Measurements from ENCODE around the gene ARFIP1. TPM values are rescaled to one million over a fixed set of nuclear protein-coding genes. Genes with fewer than 3 reads are reported as not detected.

Gene ARFIP1
- total and polyA plus RNA-seq, 12 donors: 7.4 to 18.7 (median 14.9) TPM

DNA sequence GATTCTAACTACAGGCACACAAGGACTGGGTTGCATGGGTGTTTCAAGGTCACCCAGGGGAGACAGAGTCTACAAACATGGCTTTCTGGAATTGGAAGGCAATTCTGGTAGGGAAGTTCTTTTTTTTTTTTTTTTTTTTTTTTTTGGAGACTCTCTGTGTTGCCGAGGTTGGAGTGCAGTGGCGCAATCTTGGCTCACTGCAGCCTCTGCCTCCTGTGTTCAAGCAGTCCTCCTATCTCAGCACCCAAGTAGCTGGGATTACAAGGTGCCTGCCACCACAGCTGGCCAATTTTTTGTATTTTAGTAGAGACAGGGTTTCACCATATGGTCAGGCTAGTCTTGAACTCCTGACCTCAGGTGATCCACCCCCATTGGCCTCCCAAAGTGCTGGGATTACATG is 140.1 kb downstream of the ARFIP1 start:
- Histone ChIP-seq H3K4me1 (no peaks in the 10 kb centered on the region), H3K36me3 (peaks cover 0 to 8% (median 0%) of the 10 kb centered on the region in 9 donors), H3K27me3 (no peaks in the 10 kb centered on the region), H3K4me3 (no peak overlapping the region), H3K27ac (no peak overlapping the region), H3K9me3 (peaks cover 0 to 38% (median 3%) of the 10 kb centered on the region in 11 donors)
- intact Hi-C loops (cut with DNase I): no loop called here
- TF ChIP-seq, protein P1, sequence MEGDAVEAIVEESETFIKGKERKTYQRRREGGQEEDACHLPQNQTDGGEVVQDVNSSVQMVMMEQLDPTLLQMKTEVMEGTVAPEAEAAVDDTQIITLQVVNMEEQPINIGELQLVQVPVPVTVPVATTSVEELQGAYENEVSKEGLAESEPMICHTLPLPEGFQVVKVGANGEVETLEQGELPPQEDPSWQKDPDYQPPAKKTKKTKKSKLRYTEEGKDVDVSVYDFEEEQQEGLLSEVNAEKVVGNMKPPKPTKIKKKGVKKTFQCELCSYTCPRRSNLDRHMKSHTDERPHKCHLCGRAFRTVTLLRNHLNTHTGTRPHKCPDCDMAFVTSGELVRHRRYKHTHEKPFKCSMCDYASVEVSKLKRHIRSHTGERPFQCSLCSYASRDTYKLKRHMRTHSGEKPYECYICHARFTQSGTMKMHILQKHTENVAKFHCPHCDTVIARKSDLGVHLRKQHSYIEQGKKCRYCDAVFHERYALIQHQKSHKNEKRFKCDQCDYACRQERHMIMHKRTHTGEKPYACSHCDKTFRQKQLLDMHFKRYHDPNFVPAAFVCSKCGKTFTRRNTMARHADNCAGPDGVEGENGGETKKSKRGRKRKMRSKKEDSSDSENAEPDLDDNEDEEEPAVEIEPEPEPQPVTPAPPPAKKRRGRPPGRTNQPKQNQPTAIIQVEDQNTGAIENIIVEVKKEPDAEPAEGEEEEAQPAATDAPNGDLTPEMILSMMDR (IDR thresholded peaks at IDR 0.05): no peak
- DNase-seq (no peak), ATAC-seq (no peak)
- WGBS, 2 donors: 97 to 100% methylated on average over 2 of the region's 2 CpGs

DNA sequence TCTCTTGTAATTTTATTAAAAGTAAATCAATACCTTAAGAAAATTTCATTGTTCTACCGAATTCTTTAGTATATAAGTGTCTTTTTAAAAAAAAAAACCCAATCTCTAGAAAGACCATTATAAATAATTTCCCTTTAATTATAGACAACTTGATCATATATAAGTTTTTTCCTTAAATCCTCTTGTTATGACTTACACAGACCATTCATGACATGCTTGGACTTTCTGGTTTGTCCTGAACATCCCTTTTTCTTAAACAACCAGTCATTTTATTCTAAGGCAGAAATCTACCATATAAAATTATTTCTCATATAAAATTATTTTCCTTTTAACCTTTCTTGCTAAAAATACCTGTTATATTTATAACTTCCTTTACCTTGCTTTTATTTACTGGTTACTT is 141.0 kb downstream of the ARFIP1 start:
- WGBS, 2 donors: 42 to 54% methylated on average over 1 of the region's 1 CpG
- ATAC-seq: no peak

DNA sequence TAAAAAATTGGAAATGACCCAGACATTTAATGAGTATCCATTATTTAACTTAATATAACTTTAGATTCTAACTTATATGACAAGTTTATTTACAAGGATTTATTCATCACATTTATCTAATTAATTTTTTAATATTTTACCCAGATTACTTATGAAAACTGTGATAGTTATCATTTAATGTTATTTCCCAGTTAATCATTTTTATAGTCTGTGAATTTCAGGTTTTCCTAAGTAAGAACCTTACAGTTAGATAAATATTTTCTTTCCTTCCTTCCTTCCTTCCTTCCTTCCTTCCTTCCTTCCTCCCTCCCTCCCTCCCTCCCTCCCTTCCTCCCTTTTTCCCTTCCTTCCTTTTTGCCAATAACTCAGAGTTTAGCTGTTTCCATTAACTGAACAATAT is 141.5 kb downstream of the ARFIP1 start:
- Histone ChIP-seq H3K27me3 (no peaks in the 10 kb centered on the region), H3K4me3 (no peak overlapping the region), H3K9me3 (peaks cover 0 to 38% (median 3%) of the 10 kb centered on the region in 11 donors), H3K36me3 (peaks cover 0 to 8% (median 0%) of the 10 kb centered on the region in 9 donors), H3K4me1 (no peaks in the 10 kb centered on the region), H3K27ac (no peak overlapping the region)
- DNase-seq: no peak
- intact Hi-C loops (cut with DNase I): no loop called here
- no peak for ATAC-seq
- TF ChIP-seq, protein P1 (IDR thresholded peaks at IDR 0.05): no peak

More for the DNA sequence above, 141.0 kb downstream of the ARFIP1 start:
- intact Hi-C loops (cut with DNase I): no loop called here
- no peaks in the 10 kb centered on the region for H3K27me3 ChIP-seq
- no peak for DNase-seq
- peaks cover 0 to 8% (median 0%) of the 10 kb centered on the region in 9 donors for H3K36me3 ChIP-seq
- H3K4me3 ChIP-seq: no peak overlapping the region
- H3K4me1 ChIP-seq: no peaks in the 10 kb centered on the region
- peaks cover 0 to 38% (median 3%) of the 10 kb centered on the region in 11 donors for H3K9me3 ChIP-seq
- TF ChIP-seq, protein P1 (IDR thresholded peaks at IDR 0.05): no peak
- no peak overlapping the region for H3K27ac ChIP-seq

DNA sequence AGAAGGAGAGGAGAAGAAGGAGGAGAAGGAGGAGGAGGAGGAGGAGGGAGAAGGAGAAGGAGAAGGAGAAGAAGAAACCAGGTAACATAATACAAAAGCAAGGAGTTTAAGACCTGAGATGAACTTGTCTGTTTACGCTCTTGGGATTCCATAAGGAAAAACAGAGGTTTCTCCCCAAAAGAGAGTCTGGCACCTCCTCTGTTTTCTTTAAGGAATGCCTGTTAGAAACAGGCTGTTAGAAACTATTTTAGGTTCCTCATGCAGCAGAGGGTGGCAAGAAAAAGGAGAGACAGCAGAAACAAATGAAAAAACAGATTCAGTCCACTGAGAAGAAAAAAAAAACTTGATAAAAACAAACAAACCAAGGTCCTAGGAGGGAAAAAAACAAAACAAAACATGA is 146.1 kb downstream of the ARFIP1 start:
- peaks cover 0 to 11% (median 0%) of the 10 kb centered on the region in 11 donors for H3K9me3 ChIP-seq
- DNase-seq (no peak), ATAC-seq (no peak)
- no peaks in the 10 kb centered on the region for H3K36me3 ChIP-seq
- peaks cover 0 to 11% (median 0%) of the 10 kb centered on the region in 7 donors for H3K27me3 ChIP-seq
- no peak overlapping the region for H3K27ac ChIP-seq
- TF ChIP-seq, protein P1 (IDR thresholded peaks at IDR 0.05): no peak
- no peaks in the 10 kb centered on the region for H3K4me1 ChIP-seq
- no peak overlapping the region for H3K4me3 ChIP-seq
- intact Hi-C loops (cut with DNase I): no loop called here
- 98 to 100% methylated on average over 1 of the region's 1 CpG for WGBS, 2 donors

Data from heart right ventricle (tissue), 16 donors.